ENCODE data around the gene PTPRD.

PTPRD gene

GRCh38 chr9:9751996-9752395, 860.8 kb downstream of the PTPRD start:
- TF ChIP-seq, protein P1, sequence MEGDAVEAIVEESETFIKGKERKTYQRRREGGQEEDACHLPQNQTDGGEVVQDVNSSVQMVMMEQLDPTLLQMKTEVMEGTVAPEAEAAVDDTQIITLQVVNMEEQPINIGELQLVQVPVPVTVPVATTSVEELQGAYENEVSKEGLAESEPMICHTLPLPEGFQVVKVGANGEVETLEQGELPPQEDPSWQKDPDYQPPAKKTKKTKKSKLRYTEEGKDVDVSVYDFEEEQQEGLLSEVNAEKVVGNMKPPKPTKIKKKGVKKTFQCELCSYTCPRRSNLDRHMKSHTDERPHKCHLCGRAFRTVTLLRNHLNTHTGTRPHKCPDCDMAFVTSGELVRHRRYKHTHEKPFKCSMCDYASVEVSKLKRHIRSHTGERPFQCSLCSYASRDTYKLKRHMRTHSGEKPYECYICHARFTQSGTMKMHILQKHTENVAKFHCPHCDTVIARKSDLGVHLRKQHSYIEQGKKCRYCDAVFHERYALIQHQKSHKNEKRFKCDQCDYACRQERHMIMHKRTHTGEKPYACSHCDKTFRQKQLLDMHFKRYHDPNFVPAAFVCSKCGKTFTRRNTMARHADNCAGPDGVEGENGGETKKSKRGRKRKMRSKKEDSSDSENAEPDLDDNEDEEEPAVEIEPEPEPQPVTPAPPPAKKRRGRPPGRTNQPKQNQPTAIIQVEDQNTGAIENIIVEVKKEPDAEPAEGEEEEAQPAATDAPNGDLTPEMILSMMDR (IDR thresholded peaks at IDR 0.05; ENCODE audit: insufficient read depth, missing control alignments) = no peak
- FAIRE-seq (peak; percentile 97), DNase-seq (ENCODE audit: insufficient read length, low spot score) (no peak)

DNA sequence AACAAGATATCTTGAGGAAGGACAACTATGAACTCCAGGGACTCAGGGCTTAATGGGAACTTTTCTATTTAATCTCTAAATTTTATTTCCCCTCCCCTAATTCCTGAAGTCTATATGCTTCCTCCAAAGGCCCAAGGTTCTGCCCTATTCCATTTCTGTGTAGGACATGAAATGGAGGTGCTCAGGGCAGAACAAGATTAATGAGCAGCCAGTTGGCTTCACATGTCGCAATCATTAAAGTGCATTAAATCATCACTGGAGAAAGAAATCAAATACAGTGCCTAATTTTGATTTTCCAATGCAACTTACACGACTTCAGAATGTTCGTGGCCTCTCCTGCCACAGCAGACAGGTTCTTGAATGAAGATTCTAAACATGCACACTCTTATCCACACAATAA, 862.1 kb downstream of the PTPRD start:
- DNase-seq (ENCODE audit: insufficient read length, low spot score) (no peak), FAIRE-seq (no peak)
- TF ChIP-seq, protein P1 (IDR thresholded peaks at IDR 0.05; ENCODE audit: insufficient read depth, missing control alignments) = no peak

- TF ChIP-seq, protein P1 (IDR thresholded peaks at IDR 0.05; ENCODE audit: insufficient read depth, missing control alignments) = no peak
- no peak for DNase-seq (ENCODE audit: insufficient read length, low spot score)
- FAIRE-seq = no peak
These were observed 863.2 kb downstream of the PTPRD start for GRCh38 chr9:9749591-9749990.

GRCh38 chr9:9747787-9748186, 865.0 kb downstream of the PTPRD start:
- DNase-seq (ENCODE audit: insufficient read length, low spot score) = no peak
- no peak for FAIRE-seq
- TF ChIP-seq, protein P1 (IDR thresholded peaks at IDR 0.05; ENCODE audit: insufficient read depth, missing control alignments) = no peak

DNA sequence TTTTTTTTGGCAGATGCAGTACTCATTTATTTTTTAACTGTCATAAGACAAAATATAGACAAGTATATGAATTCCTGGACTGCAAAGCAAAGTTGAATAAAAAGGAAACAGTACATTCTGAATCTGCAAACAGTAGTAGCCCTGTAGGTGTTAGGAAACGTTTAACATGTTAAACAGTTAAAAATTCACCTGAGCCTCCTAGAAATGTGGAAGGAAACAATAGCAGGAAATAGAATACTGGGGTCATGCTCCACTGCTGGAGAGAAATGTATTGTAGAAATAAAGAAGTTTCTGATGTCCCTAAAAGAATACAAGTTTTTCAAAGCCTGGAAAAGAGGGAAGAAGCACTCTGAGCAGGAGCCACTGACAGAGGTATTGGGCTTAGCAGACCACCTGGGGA, 866.0 kb downstream of the PTPRD start:
- DNase-seq (ENCODE audit: insufficient read length, low spot score) = no peak
- TF ChIP-seq, protein P1 (IDR thresholded peaks at IDR 0.05; ENCODE audit: insufficient read depth, missing control alignments) = no peak
- FAIRE-seq = no peak

DNA sequence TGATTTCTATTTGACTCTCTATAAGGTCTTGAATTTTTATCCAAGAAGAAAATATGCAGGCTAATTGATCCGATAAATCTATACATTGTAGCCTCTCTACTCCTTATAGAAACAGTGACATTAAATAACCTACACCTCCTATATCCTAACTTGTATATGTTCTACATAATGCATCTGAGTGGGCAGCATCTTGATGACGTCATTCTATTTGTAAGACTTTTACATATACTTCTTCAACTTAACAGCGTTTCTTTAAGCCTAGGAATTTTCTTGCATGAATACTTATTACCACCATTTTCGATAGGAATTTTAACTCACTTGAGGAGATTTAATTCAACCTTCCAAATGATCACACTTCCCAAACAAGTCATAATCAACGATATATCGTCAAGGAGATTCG, 869.0 kb downstream of the PTPRD start:
- FAIRE-seq (no peak), DNase-seq (ENCODE audit: insufficient read length, low spot score) (no peak)
- TF ChIP-seq, protein P1 (IDR thresholded peaks at IDR 0.05; ENCODE audit: insufficient read depth, missing control alignments) = no peak

DNA sequence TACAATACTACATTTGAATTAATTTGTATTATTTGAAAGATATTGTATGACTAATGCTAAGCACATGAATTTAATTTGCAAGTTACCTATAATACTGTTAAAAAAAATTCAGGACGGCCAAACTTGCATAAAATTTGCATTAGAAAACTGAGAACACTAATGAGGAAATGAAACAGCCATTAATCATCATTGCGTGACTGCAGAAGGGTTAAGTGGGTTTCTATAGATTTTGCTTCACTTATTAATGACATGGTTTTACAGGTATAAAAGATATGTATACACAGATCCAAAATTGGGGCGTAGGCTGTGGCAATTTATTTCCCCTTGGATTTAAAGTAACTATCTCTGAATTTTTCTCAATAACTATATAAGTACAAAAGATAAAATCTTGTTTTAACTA, 882.6 kb downstream of the PTPRD start:
- DNase-seq (ENCODE audit: insufficient read length, low spot score) = no peak
- TF ChIP-seq, protein P1 (IDR thresholded peaks at IDR 0.05; ENCODE audit: insufficient read depth, missing control alignments) = no peak

More for the DNA sequence above, 882.6 kb downstream of the PTPRD start:
- no peak for FAIRE-seq
